Forelimb muscle (tissue), 1 donor: Measurements from ENCODE around the gene POU6F1. TPM values are rescaled to one million over a fixed set of nuclear protein-coding genes. Genes with fewer than 3 reads are reported as not detected.

Experiments used
- DNase-seq: peaks from one replicate; pipeline ENCODE4 v3.0.0-alpha.2; 2013; ENCODE audit warnings: low read depth
- polyA plus RNA-seq: library from polyadenylated mRNA; unstranded; fragments of 120-200 nt; gene quantifications from one replicate; pipeline ENCODE4 v1.2.1, GENCODE V29; 2013; ENCODE audit not compliant: insufficient read length

The POU6F1 gene
- polyA plus RNA-seq, 1 donor = 7.9 TPM

- no peak for DNase-seq
Measured at GRCh38 chr12:51162217-51162616, 55.6 kb downstream of the POU6F1 start.

GRCh38 chr12:51160814-51161459, 56.9 kb downstream of the POU6F1 start:
- DNase-seq = no peak

GRCh38 chr12:51156245-51156765, 61.6 kb downstream of the POU6F1 start:
- DNase-seq = no peak

GRCh38 chr12:51152953-51153352, 64.9 kb downstream of the POU6F1 start:
- DNase-seq = no peak

- no peak for DNase-seq
Measured at GRCh38 chr12:51150777-51151176, 67.1 kb downstream of the POU6F1 start.

- no peak for DNase-seq
Measured at GRCh38 chr12:51147309-51147708, 70.6 kb downstream of the POU6F1 start.

GRCh38 chr12:51139292-51139844, 78.5 kb downstream of the POU6F1 start:
- no peak for DNase-seq

Other genes starting within 250 kb of the POU6F1 start
- 24.8 TPM for gene SLC11A2, start 191.7 kb downstream of the POU6F1 start, polyA plus RNA-seq
- 54.3 TPM for gene LETMD1, start 169.7 kb downstream of the POU6F1 start, polyA plus RNA-seq
- gene CSRNP2, start 134.5 kb downstream of the POU6F1 start, polyA plus RNA-seq = 26.4 TPM
- 41.4 TPM for gene TFCP2, start 44.9 kb downstream of the POU6F1 start, polyA plus RNA-seq
- 68.3 TPM for gene DAZAP2, start 20.8 kb upstream of the POU6F1 start, polyA plus RNA-seq
- gene SMAGP, start 52.4 kb upstream of the POU6F1 start, polyA plus RNA-seq = 7.0 TPM
- gene BIN2, start 106.1 kb upstream of the POU6F1 start, polyA plus RNA-seq = 2.2 TPM
- gene CELA1, start 128.6 kb upstream of the POU6F1 start, polyA plus RNA-seq = not detected
- 0.23 TPM for gene GALNT6, start 173.3 kb upstream of the POU6F1 start, polyA plus RNA-seq
- gene SLC4A8, start 206.8 kb upstream of the POU6F1 start, polyA plus RNA-seq = 0.65 TPM